GM18502 (cell line): ENCODE data around the gene ZNF112.

ENCODE experiments used
- ATAC-seq: cut with Tn5 transposase; IDR thresholded peaks from one replicate; pipeline ENCODE4 v1.9.1; 2021; ENCODE audit warnings: mild to moderate bottlenecking; ENCODE audit not compliant: unreplicated experiment, poor library complexity

The ZNF112 gene

DNA sequence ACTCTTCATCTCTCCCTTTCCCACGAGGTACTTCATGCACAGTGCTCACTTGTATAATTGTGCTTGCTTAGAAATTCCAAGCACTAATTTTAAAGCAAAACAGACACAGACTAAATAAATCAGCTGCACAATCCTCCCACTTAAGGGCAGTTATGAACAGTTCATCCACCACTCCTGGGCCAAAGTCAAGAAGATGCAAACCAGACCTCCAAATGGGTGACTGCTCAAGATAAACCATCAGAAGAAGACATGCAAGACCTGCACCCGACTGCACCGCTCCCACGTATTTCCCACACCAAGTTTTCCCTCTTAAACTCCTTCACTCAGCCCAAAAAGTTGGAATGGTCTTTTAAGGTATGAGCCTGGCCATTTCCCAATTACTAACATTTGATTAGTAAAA is 71.5 kb downstream of the ZNF112 start:
- no peak for ATAC-seq

DNA sequence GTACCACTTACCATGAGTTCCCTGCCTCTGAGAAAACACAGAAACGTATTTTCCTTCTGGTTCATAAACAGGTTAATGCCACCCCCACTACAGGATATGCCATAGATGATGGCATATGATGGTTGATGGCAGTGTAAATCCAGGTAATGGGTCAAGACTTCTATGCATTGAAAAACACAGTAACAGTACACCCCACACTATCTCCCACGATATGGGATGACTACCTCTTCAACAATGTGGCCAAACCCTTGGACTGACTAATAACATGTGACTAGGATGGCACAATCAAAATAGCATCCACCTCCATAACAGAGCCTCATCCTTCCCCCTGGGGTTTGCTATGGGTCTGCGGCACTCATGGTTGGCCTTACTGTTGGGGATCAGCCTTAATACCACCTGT is 73.6 kb downstream of the ZNF112 start:
- ATAC-seq = no peak

DNA sequence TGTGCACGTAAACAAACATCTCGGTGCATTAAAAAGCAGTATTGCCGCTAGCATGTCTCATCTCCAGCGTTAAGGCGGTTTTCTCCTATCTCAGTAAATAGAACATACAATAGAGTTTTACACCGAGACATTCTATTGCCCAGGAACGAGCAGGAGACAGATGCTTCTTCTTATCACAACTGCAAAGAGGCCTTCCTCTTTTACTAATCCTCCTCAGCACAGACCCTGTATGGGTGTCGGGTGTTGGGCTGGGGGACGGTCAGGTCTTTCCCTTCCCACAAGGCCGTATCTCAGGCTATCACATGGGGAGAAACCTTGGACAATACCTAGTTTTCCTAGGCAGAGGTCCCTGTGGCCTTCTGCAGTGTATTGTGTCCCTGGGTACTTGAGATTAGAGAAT is 75.6 kb downstream of the ZNF112 start:
- no peak for ATAC-seq

DNA sequence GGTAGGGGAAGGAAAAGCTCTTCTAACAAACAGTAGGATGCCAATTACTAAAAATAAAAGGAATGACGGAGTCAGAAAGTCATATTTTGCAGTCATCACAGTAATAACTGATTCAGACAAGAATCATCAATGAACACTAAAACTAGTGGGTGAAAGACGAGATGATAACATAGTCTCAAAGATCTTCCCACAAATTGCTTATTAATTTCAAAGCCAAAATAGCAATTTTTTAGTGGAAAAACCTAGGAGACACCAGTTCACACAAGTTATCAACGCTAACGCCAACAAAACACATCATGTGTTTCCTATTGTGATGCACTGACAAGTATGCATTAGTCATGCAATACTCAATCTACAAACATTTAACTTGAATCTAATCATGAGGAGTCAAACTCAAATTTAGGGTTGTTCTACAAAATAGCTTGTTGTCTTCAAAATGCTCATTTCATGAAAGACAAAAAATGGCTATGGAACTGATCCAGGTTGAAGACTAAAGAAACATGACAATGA is 78.2 kb downstream of the ZNF112 start:
- ATAC-seq = no peak

DNA sequence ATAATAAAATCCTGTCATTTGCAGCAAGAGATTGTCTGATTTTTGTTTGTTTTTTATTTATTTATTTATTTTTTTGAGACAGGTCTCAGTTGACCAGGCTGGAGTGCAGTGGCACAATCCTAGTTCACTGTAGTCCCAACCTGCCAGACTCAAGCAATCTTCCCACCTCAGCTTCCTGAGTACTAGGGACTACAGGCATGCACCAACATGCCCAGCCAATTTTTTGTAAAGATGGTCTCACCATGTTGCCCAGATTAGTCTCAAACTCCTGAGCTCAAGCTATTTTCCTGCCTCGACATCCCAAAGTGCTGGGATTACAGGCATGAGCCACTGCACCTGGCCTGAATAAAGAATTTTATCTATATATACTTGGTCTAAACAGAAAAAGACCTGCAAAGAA is 79.1 kb downstream of the ZNF112 start:
- no peak for ATAC-seq
